WTC11 (cell line): ENCODE measurements around the gene RRP12. TPM values are rescaled to one million over a fixed set of nuclear protein-coding genes. Genes with fewer than 3 reads are reported as not detected.
A peak's percentile ranks its signal among the peaks of the same experiment; 100 is the strongest.

Experiments
- ATAC-seq: fragments of 200-7000 bp; cut with Tn5 transposase; 2 replicates; pipeline ENCODE4 v1.10.0; 2021; ENCODE audit warnings: mild to moderate bottlenecking, moderate library complexity
- CTCF ChIA-PET: fragments of 300-600 bp; sonication (Branson Sonifier 250); formaldehyde crosslinking; loops from one replicate; lab custom pipeline; 2021; ENCODE audit warnings: antibody characterized with exemption; lab: Charles Lee
- POLR2A ChIA-PET: fragments of 350-600 bp; sonication (Branson Sonifier 250); formaldehyde crosslinking; loops from one replicate; lab custom pipeline; 2021; ENCODE audit warnings: antibody characterized with exemption; lab: Charles Lee
- DNase-seq: peaks from one replicate; pipeline ENCODE4 v3.0.0; 2021; ENCODE audit warnings: low spot score
- H3K27ac Mint-ChIP-seq: 2 replicates; pipeline ENCODE4 v1.8.0; 2021; ENCODE audit warnings: mixed read lengths
- H3K27me3 Mint-ChIP-seq: 2 replicates; pipeline ENCODE4 v1.8.0; 2021; ENCODE audit warnings: low read depth, mild to moderate bottlenecking, moderate library complexity, mixed read lengths
- H3K36me3 Mint-ChIP-seq: 2 replicates; pipeline ENCODE4 v1.8.0; 2021; ENCODE audit warnings: mixed read lengths
- H3K4me1 Mint-ChIP-seq: 2 replicates; pipeline ENCODE4 v1.8.0; 2022; ENCODE audit warnings: mixed read lengths
- H3K4me3 Mint-ChIP-seq: 2 replicates; pipeline ENCODE4 v1.8.0; 2021; ENCODE audit warnings: mild to moderate bottlenecking, moderate library complexity, mixed read lengths
- H3K9me3 Mint-ChIP-seq: 2 replicates; pipeline ENCODE4 v1.8.0; 2021; ENCODE audit warnings: mixed read lengths
- ATF1 ChIP-seq: sonication (generic); formaldehyde crosslinking; IDR thresholded peaks from 2 replicates; pipeline ENCODE4 v1.8.1; 2023; ENCODE audit warnings: mild to moderate bottlenecking, moderate library complexity, missing genetic modification reagents
- ELF4 ChIP-seq: sonication (generic); formaldehyde crosslinking; IDR thresholded peaks from 2 replicates; pipeline ENCODE4 v1.8.1; 2022; ENCODE audit warnings: low read depth, mild to moderate bottlenecking, moderate library complexity, missing genetic modification reagents
- EMX1 ChIP-seq: fragments of 250-450 bp; sonication (Bioruptor Pico); IDR thresholded peaks from 2 replicates; pipeline ENCODE4 v1.8.0; 2021; ENCODE audit warnings: mild to moderate bottlenecking
- FOXP4 ChIP-seq: sonication (generic); formaldehyde crosslinking; IDR thresholded peaks from 2 replicates; pipeline ENCODE4 v1.8.0; 2022; ENCODE audit warnings: mild to moderate bottlenecking, missing genetic modification reagents
- HMGXB4 ChIP-seq: sonication (generic); formaldehyde crosslinking; IDR thresholded peaks from 2 replicates; pipeline ENCODE4 v1.8.1; 2023; ENCODE audit warnings: mild to moderate bottlenecking, moderate library complexity, missing genetic modification reagents
- JAZF1 ChIP-seq: fragments of 250-450 bp; sonication (Bioruptor Pico); IDR thresholded peaks from 2 replicates; pipeline ENCODE4 v1.9.0; 2021; ENCODE audit warnings: moderate library complexity, mild to moderate bottlenecking, inconsistent platforms
- MYBL2 ChIP-seq: sonication (generic); formaldehyde crosslinking; IDR thresholded peaks from 2 replicates; pipeline ENCODE4 v1.8.1; 2023; ENCODE audit warnings: mild to moderate bottlenecking, moderate library complexity, missing genetic modification reagents
- NR1H2 ChIP-seq: sonication (generic); formaldehyde crosslinking; IDR thresholded peaks from 2 replicates; pipeline ENCODE4 v1.9.0; 2021; ENCODE audit warnings: mild to moderate bottlenecking, moderate library complexity, missing genetic modification reagents
- SOX15 ChIP-seq: fragments of 250-450 bp; sonication (Bioruptor Pico); IDR thresholded peaks from 2 replicates; pipeline ENCODE4 v1.9.0; 2021; ENCODE audit warnings: mild to moderate bottlenecking
- TEAD1 ChIP-seq: sonication (generic); formaldehyde crosslinking; IDR thresholded peaks from 2 replicates; pipeline ENCODE4 v1.8.0; 2022; ENCODE audit warnings: mild to moderate bottlenecking, missing genetic modification reagents
- ZNF219 ChIP-seq: sonication (generic); formaldehyde crosslinking; IDR thresholded peaks from 2 replicates; pipeline ENCODE4 v1.8.0; 2023; ENCODE audit warnings: missing genetic modification reagents, mild to moderate bottlenecking, borderline replicate concordance
- ZNF396 ChIP-seq: fragments of 250-450 bp; sonication (Bioruptor Pico); IDR thresholded peaks from 2 replicates; pipeline ENCODE4 v1.8.0; 2021; ENCODE audit warnings: mild to moderate bottlenecking, moderate library complexity, borderline replicate concordance
- ZNF423 ChIP-seq: fragments of 250-450 bp; sonication (Bioruptor Pico); IDR thresholded peaks from 2 replicates; pipeline ENCODE4 v2.1.2; 2022; ENCODE audit warnings: mild to moderate bottlenecking, moderate library complexity
- total RNA-seq: library from RNA; stranded (reverse); gene quantifications from 3 replicates; pipeline ENCODE4 v1.2.3, GENCODE V29; 2021
- TF ChIP-seq, protein P1 (sequence below): sonication (generic); formaldehyde crosslinking; IDR thresholded peaks from 2 replicates; pipeline ENCODE4 v1.8.1; 2023; ENCODE audit warnings: mild to moderate bottlenecking, missing genetic modification reagents
- TF ChIP-seq, protein P2 (sequence below): sonication (generic); formaldehyde crosslinking; IDR thresholded peaks from 2 replicates; pipeline ENCODE4 v1.8.1; 2023; ENCODE audit warnings: mild to moderate bottlenecking, missing genetic modification reagents, moderate library complexity
- TF ChIP-seq, protein P3 (sequence below): fragments of 250-450 bp; sonication (Bioruptor Pico); IDR thresholded peaks from 2 replicates; pipeline ENCODE4 v1.8.0; 2021; ENCODE audit warnings: mild to moderate bottlenecking
- TF ChIP-seq, protein P4 (sequence below): sonication (generic); formaldehyde crosslinking; IDR thresholded peaks from 2 replicates; pipeline ENCODE4 v1.8.1; 2023; ENCODE audit warnings: mild to moderate bottlenecking, missing genetic modification reagents
- TF ChIP-seq, protein P5 (sequence below): sonication (generic); formaldehyde crosslinking; IDR thresholded peaks from 2 replicates; pipeline ENCODE4 v1.8.0; 2023; ENCODE audit warnings: missing genetic modification reagents
- TF ChIP-seq, protein P6 (sequence below): fragments of 250-450 bp; sonication (Bioruptor Pico); IDR thresholded peaks from 2 replicates; pipeline ENCODE4 v1.9.0; 2021; ENCODE audit warnings: mild to moderate bottlenecking, borderline replicate concordance

Gene RRP12
- total RNA-seq, 1 experiment from 2014 or later: 56.6 TPM

DNA sequence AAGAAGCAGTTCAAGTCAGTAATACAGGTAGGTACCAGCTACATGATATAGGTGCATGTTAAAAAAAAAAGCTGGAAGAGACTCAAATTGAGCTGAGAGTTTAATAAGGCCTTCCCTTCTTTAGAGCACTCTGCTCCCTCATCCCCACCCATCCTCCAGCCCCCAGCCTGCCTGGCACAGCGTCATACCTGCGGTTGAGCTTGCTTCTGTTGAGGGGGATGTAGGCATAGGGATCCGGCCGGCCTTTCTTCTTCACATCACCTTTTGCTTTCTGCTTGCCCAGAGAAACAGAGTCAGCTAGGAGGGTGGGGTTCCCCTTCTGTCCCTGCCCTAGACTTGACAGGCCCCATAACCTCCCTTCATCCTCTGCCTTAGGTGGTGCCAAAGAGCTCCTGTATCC is 42.8 kb downstream of the RRP12 start (continued):
- TF ChIP-seq, protein P1, sequence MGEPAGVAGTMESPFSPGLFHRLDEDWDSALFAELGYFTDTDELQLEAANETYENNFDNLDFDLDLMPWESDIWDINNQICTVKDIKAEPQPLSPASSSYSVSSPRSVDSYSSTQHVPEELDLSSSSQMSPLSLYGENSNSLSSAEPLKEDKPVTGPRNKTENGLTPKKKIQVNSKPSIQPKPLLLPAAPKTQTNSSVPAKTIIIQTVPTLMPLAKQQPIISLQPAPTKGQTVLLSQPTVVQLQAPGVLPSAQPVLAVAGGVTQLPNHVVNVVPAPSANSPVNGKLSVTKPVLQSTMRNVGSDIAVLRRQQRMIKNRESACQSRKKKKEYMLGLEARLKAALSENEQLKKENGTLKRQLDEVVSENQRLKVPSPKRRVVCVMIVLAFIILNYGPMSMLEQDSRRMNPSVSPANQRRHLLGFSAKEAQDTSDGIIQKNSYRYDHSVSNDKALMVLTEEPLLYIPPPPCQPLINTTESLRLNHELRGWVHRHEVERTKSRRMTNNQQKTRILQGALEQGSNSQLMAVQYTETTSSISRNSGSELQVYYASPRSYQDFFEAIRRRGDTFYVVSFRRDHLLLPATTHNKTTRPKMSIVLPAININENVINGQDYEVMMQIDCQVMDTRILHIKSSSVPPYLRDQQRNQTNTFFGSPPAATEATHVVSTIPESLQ (CRISPR knock-in tag): no peak

- H3K4me1 Mint-ChIP-seq: peaks cover 5% of the 10 kb centered on the region
- ATAC-seq (no peak), DNase-seq (no peak)
- no peaks in the 10 kb centered on the region for H3K27me3 Mint-ChIP-seq
- H3K27ac Mint-ChIP-seq: no peak overlapping the region
- H3K9me3 Mint-ChIP-seq: no peaks in the 10 kb centered on the region
- TF ChIP-seq EMX1 (no peak), ZNF396 (CRISPR knock-in tag) (no peak), NR1H2 (CRISPR knock-in tag) (no peak), ZNF423 (no peak), TEAD1 (no peak), JAZF1 (no peak), ELF4 (no peak), ZNF219 (CRISPR knock-in tag) (no peak), SOX15 (CRISPR knock-in tag) (no peak), HMGXB4 (CRISPR knock-in tag) (no peak)
- TF ChIP-seq, protein P2, sequence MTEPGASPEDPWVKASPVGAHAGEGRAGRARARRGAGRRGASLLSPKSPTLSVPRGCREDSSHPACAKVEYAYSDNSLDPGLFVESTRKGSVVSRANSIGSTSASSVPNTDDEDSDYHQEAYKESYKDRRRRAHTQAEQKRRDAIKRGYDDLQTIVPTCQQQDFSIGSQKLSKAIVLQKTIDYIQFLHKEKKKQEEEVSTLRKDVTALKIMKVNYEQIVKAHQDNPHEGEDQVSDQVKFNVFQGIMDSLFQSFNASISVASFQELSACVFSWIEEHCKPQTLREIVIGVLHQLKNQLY (CRISPR knock-in tag): no peak
- TF ChIP-seq, protein P3, sequence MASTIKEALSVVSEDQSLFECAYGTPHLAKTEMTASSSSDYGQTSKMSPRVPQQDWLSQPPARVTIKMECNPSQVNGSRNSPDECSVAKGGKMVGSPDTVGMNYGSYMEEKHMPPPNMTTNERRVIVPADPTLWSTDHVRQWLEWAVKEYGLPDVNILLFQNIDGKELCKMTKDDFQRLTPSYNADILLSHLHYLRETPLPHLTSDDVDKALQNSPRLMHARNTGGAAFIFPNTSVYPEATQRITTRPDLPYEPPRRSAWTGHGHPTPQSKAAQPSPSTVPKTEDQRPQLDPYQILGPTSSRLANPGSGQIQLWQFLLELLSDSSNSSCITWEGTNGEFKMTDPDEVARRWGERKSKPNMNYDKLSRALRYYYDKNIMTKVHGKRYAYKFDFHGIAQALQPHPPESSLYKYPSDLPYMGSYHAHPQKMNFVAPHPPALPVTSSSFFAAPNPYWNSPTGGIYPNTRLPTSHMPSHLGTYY: no peak
- TF ChIP-seq, protein P4, sequence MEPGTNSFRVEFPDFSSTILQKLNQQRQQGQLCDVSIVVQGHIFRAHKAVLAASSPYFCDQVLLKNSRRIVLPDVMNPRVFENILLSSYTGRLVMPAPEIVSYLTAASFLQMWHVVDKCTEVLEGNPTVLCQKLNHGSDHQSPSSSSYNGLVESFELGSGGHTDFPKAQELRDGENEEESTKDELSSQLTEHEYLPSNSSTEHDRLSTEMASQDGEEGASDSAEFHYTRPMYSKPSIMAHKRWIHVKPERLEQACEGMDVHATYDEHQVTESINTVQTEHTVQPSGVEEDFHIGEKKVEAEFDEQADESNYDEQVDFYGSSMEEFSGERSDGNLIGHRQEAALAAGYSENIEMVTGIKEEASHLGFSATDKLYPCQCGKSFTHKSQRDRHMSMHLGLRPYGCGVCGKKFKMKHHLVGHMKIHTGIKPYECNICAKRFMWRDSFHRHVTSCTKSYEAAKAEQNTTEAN (CRISPR knock-in tag): no peak
- TF ChIP-seq, protein P5, sequence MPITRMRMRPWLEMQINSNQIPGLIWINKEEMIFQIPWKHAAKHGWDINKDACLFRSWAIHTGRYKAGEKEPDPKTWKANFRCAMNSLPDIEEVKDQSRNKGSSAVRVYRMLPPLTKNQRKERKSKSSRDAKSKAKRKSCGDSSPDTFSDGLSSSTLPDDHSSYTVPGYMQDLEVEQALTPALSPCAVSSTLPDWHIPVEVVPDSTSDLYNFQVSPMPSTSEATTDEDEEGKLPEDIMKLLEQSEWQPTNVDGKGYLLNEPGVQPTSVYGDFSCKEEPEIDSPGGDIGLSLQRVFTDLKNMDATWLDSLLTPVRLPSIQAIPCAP (CRISPR knock-in tag): no peak
- no peak overlapping the region for H3K4me3 Mint-ChIP-seq
- POLR2A ChIA-PET: interaction anchor here (0.6 kb wide), 1 partner anchor 32 kb away, joined by 6 read pairs; no protein-coding TSS in a partner anchor
- H3K36me3 Mint-ChIP-seq: peaks cover 35% of the 10 kb centered on the region
- CTCF ChIA-PET: interaction anchor here (0.8 to 1.9 kb wide), 2 partner anchors 38 to 147 kb away, joined by 3 to 9 read pairs; partner anchors contain the start of gene FRAT1
Observed at GRCh38 chr10:97356918-97357317, 44.2 kb downstream of the RRP12 start.

DNA sequence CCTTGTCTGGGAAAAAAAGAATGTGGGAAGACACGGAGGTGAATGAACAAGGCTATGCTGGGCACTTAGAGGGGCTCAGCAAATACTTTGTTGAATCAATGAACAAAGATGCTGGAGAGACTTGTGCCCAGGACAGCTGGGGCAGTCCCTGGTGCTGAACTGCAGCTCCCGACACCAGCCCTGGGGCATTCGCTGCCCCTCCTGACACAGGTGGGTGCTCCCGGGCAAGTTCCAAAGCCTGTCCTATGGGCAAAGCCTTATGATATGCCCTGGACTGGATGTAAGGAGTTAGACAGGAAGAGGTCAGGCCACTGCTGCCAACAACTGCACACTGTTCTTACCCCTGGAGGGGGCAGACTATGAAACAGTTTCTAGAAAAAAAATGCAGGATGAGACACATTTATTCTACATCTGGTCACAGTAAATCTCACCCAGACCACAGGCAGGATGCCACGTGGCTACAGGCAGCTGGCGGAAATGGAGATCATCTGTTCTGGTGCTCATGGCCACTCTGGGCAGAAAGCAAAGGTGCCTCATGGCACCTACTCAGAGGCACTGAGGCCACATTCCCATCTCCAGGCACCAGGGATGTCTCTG is 44.7 kb downstream of the RRP12 start:
- ATAC-seq: no peak
- H3K4me1 Mint-ChIP-seq: peaks cover 5% of the 10 kb centered on the region
- DNase-seq: no peak
- H3K27ac Mint-ChIP-seq: peak overlapping the region; percentile 95; the same call in 1 of the 2 replicates
- no peak overlapping the region for H3K4me3 Mint-ChIP-seq
- ChIA-PET CTCF (interaction anchor here (1.0 to 1.9 kb wide), 9 partner anchors 16 to 284 kb away, joined by 3 to 13 read pairs (median 4); partner anchors contain the start of genes ARHGAP19 and FRAT1), POLR2A (interaction anchor here (0.6 kb wide), 2 partner anchors 32 to 64 kb away, joined by 3 to 6 read pairs; no protein-coding TSS in a partner anchor)
- peaks cover 35% of the 10 kb centered on the region for H3K36me3 Mint-ChIP-seq
- no peaks in the 10 kb centered on the region for H3K27me3 Mint-ChIP-seq
- no peaks in the 10 kb centered on the region for H3K9me3 Mint-ChIP-seq
- no peak for TF ChIP-seq ATF1 (CRISPR knock-in tag)
- TF ChIP-seq, protein P6, sequence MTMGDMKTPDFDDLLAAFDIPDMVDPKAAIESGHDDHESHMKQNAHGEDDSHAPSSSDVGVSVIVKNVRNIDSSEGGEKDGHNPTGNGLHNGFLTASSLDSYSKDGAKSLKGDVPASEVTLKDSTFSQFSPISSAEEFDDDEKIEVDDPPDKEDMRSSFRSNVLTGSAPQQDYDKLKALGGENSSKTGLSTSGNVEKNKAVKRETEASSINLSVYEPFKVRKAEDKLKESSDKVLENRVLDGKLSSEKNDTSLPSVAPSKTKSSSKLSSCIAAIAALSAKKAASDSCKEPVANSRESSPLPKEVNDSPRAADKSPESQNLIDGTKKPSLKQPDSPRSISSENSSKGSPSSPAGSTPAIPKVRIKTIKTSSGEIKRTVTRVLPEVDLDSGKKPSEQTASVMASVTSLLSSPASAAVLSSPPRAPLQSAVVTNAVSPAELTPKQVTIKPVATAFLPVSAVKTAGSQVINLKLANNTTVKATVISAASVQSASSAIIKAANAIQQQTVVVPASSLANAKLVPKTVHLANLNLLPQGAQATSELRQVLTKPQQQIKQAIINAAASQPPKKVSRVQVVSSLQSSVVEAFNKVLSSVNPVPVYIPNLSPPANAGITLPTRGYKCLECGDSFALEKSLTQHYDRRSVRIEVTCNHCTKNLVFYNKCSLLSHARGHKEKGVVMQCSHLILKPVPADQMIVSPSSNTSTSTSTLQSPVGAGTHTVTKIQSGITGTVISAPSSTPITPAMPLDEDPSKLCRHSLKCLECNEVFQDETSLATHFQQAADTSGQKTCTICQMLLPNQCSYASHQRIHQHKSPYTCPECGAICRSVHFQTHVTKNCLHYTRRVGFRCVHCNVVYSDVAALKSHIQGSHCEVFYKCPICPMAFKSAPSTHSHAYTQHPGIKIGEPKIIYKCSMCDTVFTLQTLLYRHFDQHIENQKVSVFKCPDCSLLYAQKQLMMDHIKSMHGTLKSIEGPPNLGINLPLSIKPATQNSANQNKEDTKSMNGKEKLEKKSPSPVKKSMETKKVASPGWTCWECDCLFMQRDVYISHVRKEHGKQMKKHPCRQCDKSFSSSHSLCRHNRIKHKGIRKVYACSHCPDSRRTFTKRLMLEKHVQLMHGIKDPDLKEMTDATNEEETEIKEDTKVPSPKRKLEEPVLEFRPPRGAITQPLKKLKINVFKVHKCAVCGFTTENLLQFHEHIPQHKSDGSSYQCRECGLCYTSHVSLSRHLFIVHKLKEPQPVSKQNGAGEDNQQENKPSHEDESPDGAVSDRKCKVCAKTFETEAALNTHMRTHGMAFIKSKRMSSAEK (CRISPR knock-in tag): no peak
- TF ChIP-seq ZNF423: no peak
- TF ChIP-seq MYBL2 (CRISPR knock-in tag): no peak
- TF ChIP-seq FOXP4 (CRISPR knock-in tag): no peak
